Measurements from ENCODE around the gene MMP11.

DNA sequence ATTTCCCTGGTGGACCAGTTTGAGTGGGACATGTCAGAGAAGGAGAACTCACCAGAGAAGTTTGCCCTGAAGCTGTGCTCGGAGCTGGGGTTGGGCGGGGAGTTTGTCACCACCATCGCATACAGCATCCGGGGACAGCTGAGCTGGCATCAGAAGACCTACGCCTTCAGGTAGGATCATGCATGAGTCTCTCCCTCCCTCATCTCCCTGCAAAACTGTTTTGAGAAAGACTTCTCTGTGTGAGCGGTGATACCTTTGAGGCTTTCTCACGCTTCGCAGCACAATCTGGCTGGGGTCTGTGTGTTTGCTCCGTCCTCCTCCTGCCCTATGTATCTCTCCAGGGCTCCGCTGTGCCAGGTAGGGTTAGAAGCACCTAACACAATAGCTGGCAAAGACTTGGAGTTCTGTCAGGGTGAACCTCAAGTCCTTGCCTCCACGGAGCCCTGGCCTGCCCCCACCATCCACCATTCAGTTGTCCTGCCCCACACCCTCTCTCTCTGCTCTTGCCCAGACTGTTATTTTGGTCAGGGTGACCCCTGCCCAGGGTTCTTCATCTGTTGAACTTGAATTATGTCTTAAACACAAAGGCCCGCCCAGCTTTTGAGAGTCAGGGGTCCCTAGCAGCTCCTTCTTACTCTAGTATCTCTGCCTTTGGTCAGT, 52.7 kb downstream of the MMP11 start:
- TF ChIP-seq, protein P1, sequence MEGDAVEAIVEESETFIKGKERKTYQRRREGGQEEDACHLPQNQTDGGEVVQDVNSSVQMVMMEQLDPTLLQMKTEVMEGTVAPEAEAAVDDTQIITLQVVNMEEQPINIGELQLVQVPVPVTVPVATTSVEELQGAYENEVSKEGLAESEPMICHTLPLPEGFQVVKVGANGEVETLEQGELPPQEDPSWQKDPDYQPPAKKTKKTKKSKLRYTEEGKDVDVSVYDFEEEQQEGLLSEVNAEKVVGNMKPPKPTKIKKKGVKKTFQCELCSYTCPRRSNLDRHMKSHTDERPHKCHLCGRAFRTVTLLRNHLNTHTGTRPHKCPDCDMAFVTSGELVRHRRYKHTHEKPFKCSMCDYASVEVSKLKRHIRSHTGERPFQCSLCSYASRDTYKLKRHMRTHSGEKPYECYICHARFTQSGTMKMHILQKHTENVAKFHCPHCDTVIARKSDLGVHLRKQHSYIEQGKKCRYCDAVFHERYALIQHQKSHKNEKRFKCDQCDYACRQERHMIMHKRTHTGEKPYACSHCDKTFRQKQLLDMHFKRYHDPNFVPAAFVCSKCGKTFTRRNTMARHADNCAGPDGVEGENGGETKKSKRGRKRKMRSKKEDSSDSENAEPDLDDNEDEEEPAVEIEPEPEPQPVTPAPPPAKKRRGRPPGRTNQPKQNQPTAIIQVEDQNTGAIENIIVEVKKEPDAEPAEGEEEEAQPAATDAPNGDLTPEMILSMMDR (IDR thresholded peaks at IDR 0.05) = no peak
- TF ChIP-seq ZFX (IDR thresholded peaks at IDR 0.05; ENCODE audit: borderline replicate concordance) = no peak
